Testis (tissue), 2 donors: ENCODE measurements around the gene THAP11.

ENCODE experiments used
- POLR2A ChIP-seq: fragments of 450-650 bp; IDR thresholded peaks from one replicate; pipeline ENCODE4 v1.6.1; 2017; ENCODE audit warnings: antibody characterized with exemption, mild to moderate bottlenecking, moderate library complexity
- TF ChIP-seq, protein P1 (sequence below), 3 experiments: fragments of 450-650 bp in 2 of 3; fragments of 200-600 bp in 1 of 3; sonication (generic) in 1 of 3; IDR thresholded peaks; one replicate each; pipeline ENCODE4 v1.5.1; 2016 to 2019; ENCODE audit warnings: antibody characterized with exemption in 3 of 3, mild to moderate bottlenecking in 2 of 3, moderate library complexity in 1 of 3

DNA sequence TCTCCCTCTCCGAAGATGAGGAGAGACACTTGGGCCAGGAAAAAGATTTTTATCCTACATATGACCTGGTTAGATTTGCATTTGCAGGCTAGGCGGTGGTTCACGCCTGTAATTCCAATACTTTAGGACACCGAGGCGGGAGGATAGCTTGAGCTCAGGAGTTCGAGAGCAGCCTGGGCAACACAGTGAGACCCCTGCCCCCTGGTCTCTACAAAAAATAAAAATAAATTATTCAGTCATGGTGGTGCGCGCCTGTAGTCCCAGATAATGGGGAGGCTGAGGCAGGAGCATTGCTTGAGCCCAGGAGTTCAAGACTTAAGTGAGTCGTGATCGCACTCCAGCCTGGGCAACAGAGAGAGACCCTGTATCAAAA lies 7.9 kb upstream of the THAP11 start:
- TF ChIP-seq, protein P1, sequence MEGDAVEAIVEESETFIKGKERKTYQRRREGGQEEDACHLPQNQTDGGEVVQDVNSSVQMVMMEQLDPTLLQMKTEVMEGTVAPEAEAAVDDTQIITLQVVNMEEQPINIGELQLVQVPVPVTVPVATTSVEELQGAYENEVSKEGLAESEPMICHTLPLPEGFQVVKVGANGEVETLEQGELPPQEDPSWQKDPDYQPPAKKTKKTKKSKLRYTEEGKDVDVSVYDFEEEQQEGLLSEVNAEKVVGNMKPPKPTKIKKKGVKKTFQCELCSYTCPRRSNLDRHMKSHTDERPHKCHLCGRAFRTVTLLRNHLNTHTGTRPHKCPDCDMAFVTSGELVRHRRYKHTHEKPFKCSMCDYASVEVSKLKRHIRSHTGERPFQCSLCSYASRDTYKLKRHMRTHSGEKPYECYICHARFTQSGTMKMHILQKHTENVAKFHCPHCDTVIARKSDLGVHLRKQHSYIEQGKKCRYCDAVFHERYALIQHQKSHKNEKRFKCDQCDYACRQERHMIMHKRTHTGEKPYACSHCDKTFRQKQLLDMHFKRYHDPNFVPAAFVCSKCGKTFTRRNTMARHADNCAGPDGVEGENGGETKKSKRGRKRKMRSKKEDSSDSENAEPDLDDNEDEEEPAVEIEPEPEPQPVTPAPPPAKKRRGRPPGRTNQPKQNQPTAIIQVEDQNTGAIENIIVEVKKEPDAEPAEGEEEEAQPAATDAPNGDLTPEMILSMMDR (IDR thresholded peaks at IDR 0.05), result no peak
- no peak for TF ChIP-seq POLR2A
